Omental fat pad (tissue), 4 donors: ENCODE results near the gene REEP3. TPM values are rescaled to one million over a fixed set of nuclear protein-coding genes. Genes with fewer than 3 reads are reported as not detected.

Source experiments
- ATAC-seq: fragments of 150-250 bp; one replicate; pipeline ENCODE4 v1.9.1; 2016; ENCODE audit warnings: mild to moderate bottlenecking, moderate library complexity; ENCODE audit not compliant: low FRiP score
- DNase-seq: peaks from one replicate; pipeline ENCODE4 v3.0.0-alpha.2; 2019; ENCODE audit warnings: low spot score
- total RNA-seq, 4 donors: library from RNA; depleted of rRNA; stranded (reverse); fragments of >200 nt; gene quantifications; one replicate each; pipeline ENCODE4 v1.1.0, GENCODE V29; 2016
- TF ChIP-seq, protein P1 (sequence below), 3 donors: fragments of 450-650 bp; IDR thresholded peaks; one replicate each; pipeline ENCODE4 v1.5.1; 2016 to 2017; ENCODE audit warnings: antibody characterized with exemption in 3 of 3, mild to moderate bottlenecking in 3 of 3, moderate library complexity in 2 of 3

The REEP3 gene
- total RNA-seq, 4 donors from 2014 or later = 44.7 to 70.5 (median 57.1) TPM

DNA sequence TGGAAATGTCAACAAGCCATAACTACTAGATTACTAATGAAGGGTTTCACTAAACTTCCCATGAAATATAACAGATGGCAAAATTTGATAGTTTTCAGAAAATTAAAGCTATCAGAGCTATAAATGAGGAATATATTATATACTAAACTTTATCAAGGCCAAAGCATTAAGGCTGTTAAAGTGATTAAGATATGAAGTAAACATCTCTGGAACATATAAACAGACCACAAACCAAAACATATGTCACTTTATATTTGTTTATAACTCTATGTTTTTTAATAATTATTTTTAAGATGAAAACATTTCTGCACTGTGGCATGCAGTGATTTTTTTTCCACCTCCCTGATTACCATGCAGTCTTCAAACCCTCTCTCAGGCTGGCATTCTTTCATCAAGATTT lies 120.2 kb downstream of the REEP3 start:
- ATAC-seq (no peak), DNase-seq (no peak)
- TF ChIP-seq, protein P1, sequence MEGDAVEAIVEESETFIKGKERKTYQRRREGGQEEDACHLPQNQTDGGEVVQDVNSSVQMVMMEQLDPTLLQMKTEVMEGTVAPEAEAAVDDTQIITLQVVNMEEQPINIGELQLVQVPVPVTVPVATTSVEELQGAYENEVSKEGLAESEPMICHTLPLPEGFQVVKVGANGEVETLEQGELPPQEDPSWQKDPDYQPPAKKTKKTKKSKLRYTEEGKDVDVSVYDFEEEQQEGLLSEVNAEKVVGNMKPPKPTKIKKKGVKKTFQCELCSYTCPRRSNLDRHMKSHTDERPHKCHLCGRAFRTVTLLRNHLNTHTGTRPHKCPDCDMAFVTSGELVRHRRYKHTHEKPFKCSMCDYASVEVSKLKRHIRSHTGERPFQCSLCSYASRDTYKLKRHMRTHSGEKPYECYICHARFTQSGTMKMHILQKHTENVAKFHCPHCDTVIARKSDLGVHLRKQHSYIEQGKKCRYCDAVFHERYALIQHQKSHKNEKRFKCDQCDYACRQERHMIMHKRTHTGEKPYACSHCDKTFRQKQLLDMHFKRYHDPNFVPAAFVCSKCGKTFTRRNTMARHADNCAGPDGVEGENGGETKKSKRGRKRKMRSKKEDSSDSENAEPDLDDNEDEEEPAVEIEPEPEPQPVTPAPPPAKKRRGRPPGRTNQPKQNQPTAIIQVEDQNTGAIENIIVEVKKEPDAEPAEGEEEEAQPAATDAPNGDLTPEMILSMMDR (IDR thresholded peaks at IDR 0.05) = no peak

DNA sequence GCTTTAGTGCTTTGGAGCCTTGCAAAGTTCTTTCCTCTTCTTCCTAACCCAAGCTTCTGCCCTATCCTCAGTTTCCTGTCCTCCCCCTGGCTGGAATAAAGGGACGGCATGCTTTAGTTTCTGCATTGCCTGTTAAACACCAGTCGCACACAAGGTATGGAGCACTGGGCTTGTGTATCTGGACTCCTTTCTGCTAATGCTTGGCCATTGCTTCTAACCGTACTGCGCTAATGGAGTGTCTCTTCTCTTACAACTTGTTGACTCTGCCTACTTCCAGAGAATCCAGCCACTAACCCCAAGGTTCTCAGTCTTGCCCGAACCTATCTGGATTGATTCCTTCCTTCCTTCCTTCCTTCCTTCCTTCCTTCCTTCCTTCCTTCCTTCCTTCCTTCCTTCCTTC lies 120.6 kb downstream of the REEP3 start:
- TF ChIP-seq, protein P1 (IDR thresholded peaks at IDR 0.05) = no peak
- ATAC-seq (no peak), DNase-seq (no peak)

DNA sequence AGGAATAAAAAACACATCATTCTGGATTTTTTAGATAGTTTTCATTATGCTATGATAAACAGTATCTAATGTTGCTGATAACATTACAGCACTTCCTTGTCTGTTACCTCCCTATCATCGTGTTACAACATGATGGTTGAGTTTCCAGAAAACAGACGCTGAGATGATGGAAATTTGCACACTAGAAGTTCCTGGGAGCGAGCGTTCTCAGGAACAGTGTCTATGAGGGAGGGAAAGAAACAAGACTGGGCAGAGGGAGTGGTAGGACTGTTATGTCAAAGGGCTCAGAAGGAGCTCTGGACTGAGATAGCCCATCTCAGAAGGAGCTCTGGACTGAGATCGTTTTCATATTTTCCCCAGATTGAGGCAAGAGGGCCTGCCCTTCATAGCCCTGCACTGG lies 121.6 kb downstream of the REEP3 start:
- TF ChIP-seq, protein P1 (IDR thresholded peaks at IDR 0.05) = no peak
- ATAC-seq (no peak), DNase-seq (no peak)

DNA sequence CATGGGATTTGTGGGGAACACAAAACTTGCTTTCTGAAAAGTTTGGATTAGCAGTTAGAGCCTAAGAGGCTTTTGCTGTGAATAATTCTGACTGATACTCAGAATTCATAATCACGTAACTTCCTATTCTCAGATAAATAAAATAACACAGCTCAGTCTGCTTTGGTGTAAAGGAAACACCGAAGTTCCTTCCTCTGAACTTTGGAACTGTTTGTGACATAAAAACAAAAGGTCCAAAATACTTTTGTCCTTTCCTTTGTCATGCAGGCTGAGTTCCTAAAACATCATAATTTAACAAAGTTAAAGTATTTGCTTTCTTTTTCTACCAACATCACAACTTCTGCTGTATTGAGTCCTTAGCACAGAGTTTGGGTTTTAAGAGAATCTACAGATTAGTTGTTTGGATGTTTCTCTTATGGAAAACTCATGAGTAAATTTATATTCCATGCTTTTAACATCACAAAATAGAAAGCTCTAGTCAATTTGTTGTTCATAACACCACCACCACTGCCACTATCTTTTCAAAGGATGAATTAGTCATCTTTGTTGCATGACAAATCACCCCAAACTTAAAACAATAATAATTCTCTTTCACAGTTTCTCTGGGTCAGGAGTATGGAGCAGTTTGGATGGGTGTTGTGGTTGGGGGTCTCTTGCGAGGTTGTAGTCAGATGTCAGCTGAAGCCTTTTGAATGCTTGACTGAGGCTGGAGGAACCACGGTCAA lies 123.4 kb downstream of the REEP3 start:
- TF ChIP-seq, protein P1 (IDR thresholded peaks at IDR 0.05) = no peak
- no peak for ATAC-seq

DNA sequence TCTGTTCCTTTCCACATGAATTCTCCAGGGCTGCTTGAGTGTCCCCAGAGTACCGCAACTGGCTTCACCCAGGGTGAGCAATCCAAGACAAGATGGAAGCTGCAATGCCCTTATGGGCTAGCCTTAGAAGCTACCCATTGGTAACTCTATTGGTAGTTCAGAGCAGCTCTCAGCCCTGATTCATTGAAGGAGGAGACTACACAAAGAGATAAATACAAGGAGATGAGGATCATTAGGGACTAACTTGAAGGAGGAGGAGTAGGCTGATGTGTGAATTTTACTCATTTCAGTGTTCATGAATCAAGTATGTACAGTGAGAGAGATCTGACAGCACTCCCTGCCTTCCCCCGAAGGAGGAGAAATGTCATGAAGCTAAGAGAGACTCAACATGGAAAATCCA lies 124.0 kb downstream of the REEP3 start:
- DNase-seq (no peak), ATAC-seq (no peak)
- TF ChIP-seq, protein P1 (IDR thresholded peaks at IDR 0.05) = no peak

More for the DNA sequence above, 123.4 kb downstream of the REEP3 start:
- DNase-seq = no peak

DNA sequence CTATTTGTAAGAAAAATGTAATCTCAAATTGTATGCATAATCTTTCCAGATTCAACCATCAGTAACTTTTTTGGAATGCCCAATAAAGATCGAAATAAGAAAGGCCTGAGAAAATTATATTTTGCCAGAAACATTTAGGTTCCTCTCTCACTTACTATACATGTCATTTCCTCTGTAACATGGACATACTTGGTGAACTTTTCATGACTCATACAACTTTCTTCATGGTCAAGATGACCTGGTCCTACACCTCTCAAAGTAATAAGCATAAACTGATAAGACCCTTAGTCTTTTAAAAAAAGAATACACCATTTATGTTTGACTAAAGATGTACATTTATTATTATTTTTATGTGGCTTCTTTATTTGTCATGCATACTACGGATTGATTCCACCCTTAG lies 125.3 kb downstream of the REEP3 start:
- TF ChIP-seq, protein P1 (IDR thresholded peaks at IDR 0.05) = no peak
- DNase-seq (no peak), ATAC-seq (no peak)

DNA sequence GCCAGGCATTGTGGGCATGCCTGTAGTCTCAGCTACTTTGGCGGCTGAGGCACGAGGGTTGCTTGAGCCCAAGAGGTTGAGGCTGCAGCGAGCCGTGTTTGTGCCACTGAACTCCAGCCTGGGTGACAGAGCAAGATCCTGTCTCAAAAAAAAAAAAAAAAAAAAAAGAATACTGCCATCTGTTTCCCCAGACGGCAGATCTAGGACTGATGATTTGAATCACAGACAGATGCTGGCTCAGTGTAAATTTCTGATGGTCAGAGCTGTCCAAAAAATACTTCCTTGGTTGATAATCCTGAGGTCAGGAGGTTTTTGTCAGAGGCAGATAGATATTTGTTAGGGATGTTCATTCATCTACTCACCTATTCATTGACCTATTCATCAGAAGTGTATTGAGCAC lies 130.7 kb downstream of the REEP3 start:
- TF ChIP-seq, protein P1 (IDR thresholded peaks at IDR 0.05) = no peak
- no peak for ATAC-seq

More for the DNA sequence above, 130.7 kb downstream of the REEP3 start:
- DNase-seq = no peak
